Trophoblast cell (in vitro differentiated cells and primary cell): ENCODE data around the gene SLC6A19.

Experiments used
- DNase-seq, 2 donors: peaks; one replicate each; pipeline ENCODE4 v3.0.0-alpha.2; 2016
- H2AFZ ChIP-seq: 2 replicates; pipeline ENCODE4 v1.6.1; 2013; ENCODE audit warnings: low read length, moderate library complexity, mild to moderate bottlenecking; ENCODE audit not compliant: insufficient read depth, poor library complexity
- H2AK5ac ChIP-seq: 2 replicates; pipeline ENCODE4 v1.6.1; 2013; ENCODE audit warnings: mild to moderate bottlenecking, low read length
- H2BK120ac ChIP-seq: 2 replicates; pipeline ENCODE4 v1.6.1; 2013; ENCODE audit warnings: low read length, mild to moderate bottlenecking, moderate library complexity; ENCODE audit not compliant: insufficient read depth, poor library complexity
- H2BK12ac ChIP-seq: 2 replicates; pipeline ENCODE4 v1.6.1; 2013; ENCODE audit warnings: mild to moderate bottlenecking, low read length, moderate library complexity
- H2BK5ac ChIP-seq: 2 replicates; pipeline ENCODE4 v1.6.1; 2013; ENCODE audit warnings: low read length, low read depth, moderate library complexity, mild to moderate bottlenecking; ENCODE audit not compliant: poor library complexity
- H3K14ac ChIP-seq: 2 replicates; pipeline ENCODE4 v1.6.1; 2013; ENCODE audit warnings: mild to moderate bottlenecking, low read length
- H3K18ac ChIP-seq: 2 replicates; pipeline ENCODE4 v1.6.1; 2013; ENCODE audit warnings: mild to moderate bottlenecking, low read length
- H3K23ac ChIP-seq: 2 replicates; pipeline ENCODE4 v1.6.1; 2013; ENCODE audit warnings: low read length
- H3K27ac ChIP-seq: 2 replicates; pipeline ENCODE4 v1.5.1; 2013; ENCODE audit warnings: low read depth, mild to moderate bottlenecking, inconsistent platforms, low read length, moderate library complexity
- H3K27me3 ChIP-seq: 2 replicates; pipeline ENCODE4 v1.6.1; 2013; ENCODE audit warnings: inconsistent platforms, mild to moderate bottlenecking, low read length, moderate library complexity; ENCODE audit not compliant: insufficient read depth
- H3K36me3 ChIP-seq, 2 experiments: 1 replicate in 1 of 2; 2 replicates in 1 of 2; pipeline ENCODE4 v1.6.1; 2013; ENCODE audit warnings: low read length in 2 of 2, mild to moderate bottlenecking in 2 of 2, moderate library complexity in 1 of 2; ENCODE audit not compliant: insufficient read depth in 2 of 2, control insufficient read depth in 1 of 2
- H3K4ac ChIP-seq: 2 replicates; pipeline ENCODE4 v1.6.1; 2013; ENCODE audit warnings: low read depth, mild to moderate bottlenecking, low read length, moderate library complexity
- H3K4me1 ChIP-seq, 2 experiments: 1 replicate in 1 of 2; 2 replicates in 1 of 2; pipeline ENCODE4 v1.6.1; 2013; ENCODE audit warnings: low read length in 2 of 2, mild to moderate bottlenecking in 2 of 2, moderate library complexity in 1 of 2; ENCODE audit not compliant: insufficient read depth in 2 of 2, control insufficient read depth in 1 of 2
- H3K4me2 ChIP-seq: 2 replicates; pipeline ENCODE4 v1.6.1; 2013; ENCODE audit warnings: inconsistent platforms, mild to moderate bottlenecking, low read length, moderate library complexity
- H3K4me3 ChIP-seq: 2 replicates; pipeline ENCODE4 v1.5.1; 2013; ENCODE audit warnings: mild to moderate bottlenecking, low read depth, low read length, inconsistent platforms
- H3K79me1 ChIP-seq: one replicate; pipeline ENCODE4 v1.6.1; 2013; ENCODE audit warnings: low read length
- H3K79me2 ChIP-seq: 2 replicates; pipeline ENCODE4 v1.6.1; 2013; ENCODE audit warnings: low read length, mild to moderate bottlenecking; ENCODE audit not compliant: control insufficient read depth, insufficient read depth, poor library complexity
- H3K9ac ChIP-seq: 2 replicates; pipeline ENCODE4 v1.6.1; 2013; ENCODE audit warnings: mild to moderate bottlenecking, low read length
- H3K9me3 ChIP-seq: 2 replicates; pipeline ENCODE4 v1.6.1; 2013; ENCODE audit warnings: low read depth, mild to moderate bottlenecking, control low read depth, inconsistent platforms, low read length; ENCODE audit not compliant: insufficient read depth
- H4K12ac ChIP-seq: 2 replicates; pipeline ENCODE4 v1.6.1; 2013; ENCODE audit warnings: low read depth, mild to moderate bottlenecking, low read length, moderate library complexity
- H4K8ac ChIP-seq: 2 replicates; pipeline ENCODE4 v1.6.1; 2013; ENCODE audit warnings: low read depth, mild to moderate bottlenecking, low read length, moderate library complexity
- H4K91ac ChIP-seq: one replicate; pipeline ENCODE4 v1.6.1; 2013; ENCODE audit warnings: low read depth, mild to moderate bottlenecking, low read length, moderate library complexity
- WGBS: extraction: QIAGEN DNeasy Blood & Tissue Kit; methylation state at CpG from one replicate; pipeline ENCODE4 v1.1.7; 2013; ENCODE audit warnings: missing lambda C conversion rate; ENCODE audit not compliant: insufficient read length, insufficient coverage; ENCODE audit errors: extremely low coverage; 5-methylcytosine and 5-hydroxymethylcytosine counted together

SLC6A19 gene

GRCh38 chr5:1180841-1181271 lies 20.5 kb upstream of the SLC6A19 start:
- Histone ChIP-seq H3K14ac (no peak overlapping the region), H2AK5ac (no peak overlapping the region), H3K18ac (no peak overlapping the region), H4K8ac (no peak overlapping the region), H2AFZ (no peak overlapping the region), H4K12ac (no peak overlapping the region), H2BK5ac (no peak overlapping the region), H3K4me1 (no peaks in the 10 kb centered on the region), H3K79me1 (no peaks in the 10 kb centered on the region), H3K4ac (no peak overlapping the region), H3K79me2 (no peaks in the 10 kb centered on the region), H3K4me3 (no peak overlapping the region), H3K9me3 (no peaks in the 10 kb centered on the region), H3K27me3 (no peaks in the 10 kb centered on the region), H3K4me2 (no peak overlapping the region), H4K91ac (no peak overlapping the region), H2BK120ac (no peak overlapping the region), H2BK12ac (no peak overlapping the region), H3K27ac (no peak overlapping the region), H3K9ac (no peak overlapping the region), H3K36me3 (no peaks in the 10 kb centered on the region), H3K23ac (no peak overlapping the region)
- DNase-seq, result no peak
- no CpG with 5 or more reads among the region's 20 CpGs for WGBS

- no peak overlapping the region for H3K23ac ChIP-seq
- no peak overlapping the region for H3K14ac ChIP-seq
- H2AK5ac ChIP-seq, result no peak overlapping the region
- no peaks in the 10 kb centered on the region for H3K36me3 ChIP-seq
- no peak overlapping the region for H3K4me2 ChIP-seq
- no peaks in the 10 kb centered on the region for H3K9me3 ChIP-seq
- WGBS, result no CpG with 5 or more reads among the region's 27 CpGs
- no peak overlapping the region for H4K91ac ChIP-seq
- no peak overlapping the region for H2BK12ac ChIP-seq
- H3K4me3 ChIP-seq, result no peak overlapping the region
- H3K79me2 ChIP-seq, result no peaks in the 10 kb centered on the region
- H3K9ac ChIP-seq, result no peak overlapping the region
- no peak overlapping the region for H3K18ac ChIP-seq
- DNase-seq, result no peak
- no peak overlapping the region for H2BK5ac ChIP-seq
- H3K27me3 ChIP-seq, result no peaks in the 10 kb centered on the region
- H3K4me1 ChIP-seq, result no peaks in the 10 kb centered on the region
- no peak overlapping the region for H2AFZ ChIP-seq
- no peak overlapping the region for H3K4ac ChIP-seq
- no peak overlapping the region for H2BK120ac ChIP-seq
- H3K27ac ChIP-seq, result no peak overlapping the region
- no peaks in the 10 kb centered on the region for H3K79me1 ChIP-seq
- H4K12ac ChIP-seq, result no peak overlapping the region
- H4K8ac ChIP-seq, result no peak overlapping the region
These were observed 19.7 kb upstream of the SLC6A19 start for GRCh38 chr5:1181451-1182359.

- WGBS, result no CpG with 5 or more reads among the region's 7 CpGs
These were observed 19.1 kb upstream of the SLC6A19 start for GRCh38 chr5:1182360-1182632.

GRCh38 chr5:1182633-1183423 lies 18.6 kb upstream of the SLC6A19 start:
- Histone ChIP-seq H3K79me2 (no peaks in the 10 kb centered on the region), H2BK5ac (no peak overlapping the region), H4K8ac (no peak overlapping the region), H3K79me1 (no peaks in the 10 kb centered on the region), H3K27me3 (no peaks in the 10 kb centered on the region), H3K9ac (no peak overlapping the region), H2AFZ (no peak overlapping the region), H3K27ac (no peak overlapping the region), H3K4me3 (no peak overlapping the region), H3K23ac (no peak overlapping the region), H2BK120ac (no peak overlapping the region), H4K12ac (no peak overlapping the region), H3K14ac (no peak overlapping the region), H3K36me3 (no peaks in the 10 kb centered on the region), H3K4me1 (no peaks in the 10 kb centered on the region), H3K9me3 (no peaks in the 10 kb centered on the region), H4K91ac (no peak overlapping the region), H3K4me2 (no peak overlapping the region), H2BK12ac (no peak overlapping the region), H2AK5ac (no peak overlapping the region), H3K4ac (no peak overlapping the region), H3K18ac (no peak overlapping the region)
- no CpG with 5 or more reads among the region's 31 CpGs for WGBS
- no peak for DNase-seq

More at GRCh38 chr5:1182360-1182632, 19.1 kb upstream of the SLC6A19 start:
- Histone ChIP-seq H2BK120ac (no peak overlapping the region), H4K91ac (no peak overlapping the region), H3K9me3 (no peaks in the 10 kb centered on the region), H4K8ac (no peak overlapping the region), H2BK5ac (no peak overlapping the region), H3K18ac (no peak overlapping the region), H2AFZ (no peak overlapping the region), H2BK12ac (no peak overlapping the region), H3K23ac (no peak overlapping the region), H3K79me2 (no peaks in the 10 kb centered on the region), H3K27ac (no peak overlapping the region), H2AK5ac (no peak overlapping the region), H3K4me1 (no peaks in the 10 kb centered on the region), H3K14ac (no peak overlapping the region), H3K36me3 (no peaks in the 10 kb centered on the region), H3K4ac (no peak overlapping the region), H3K27me3 (no peaks in the 10 kb centered on the region), H3K4me3 (no peak overlapping the region), H3K79me1 (no peaks in the 10 kb centered on the region), H3K9ac (no peak overlapping the region), H4K12ac (no peak overlapping the region), H3K4me2 (no peak overlapping the region)
- DNase-seq, result no peak
